ENCODE measurements around the gene WNT2.

The WNT2 gene

GRCh38 chr7:117231047-117231359, 91.9 kb downstream of the WNT2 start:
- no peaks in the 10 kb centered on the region for H3K36me3 ChIP-seq (ENCODE audit: control insufficient read depth, insufficient read depth, low read length)
- H3K9ac ChIP-seq = no peak overlapping the region
- H3K27me3 ChIP-seq (ENCODE audit: control insufficient read depth, insufficient read depth, low read length) = no peaks in the 10 kb centered on the region
- H3K4me2 ChIP-seq (ENCODE audit: low read length) = no peak overlapping the region
- no peak overlapping the region for H3K4me3 ChIP-seq (ENCODE audit: low read depth, low read length)
- no peaks in the 10 kb centered on the region for H3K79me2 ChIP-seq
- no peak for TF ChIP-seq CTCF (IDR thresholded peaks at IDR 0.05)
- H3K27ac ChIP-seq = no peak overlapping the region
- H2AFZ ChIP-seq = no peak overlapping the region
- H3K9me3 ChIP-seq (ENCODE audit: control insufficient read depth, low read length) = no peaks in the 10 kb centered on the region
- H3K4me1 ChIP-seq = no peaks in the 10 kb centered on the region

GRCh38 chr7:117230276-117231046, 92.4 kb downstream of the WNT2 start:
- Histone ChIP-seq H3K27ac (no peak overlapping the region), H3K9me3 (ENCODE audit: control insufficient read depth, low read length) (no peaks in the 10 kb centered on the region), H3K79me2 (no peaks in the 10 kb centered on the region), H3K27me3 (ENCODE audit: control insufficient read depth, insufficient read depth, low read length) (no peaks in the 10 kb centered on the region), H3K4me1 (no peaks in the 10 kb centered on the region), H3K9ac (no peak overlapping the region), H3K36me3 (ENCODE audit: control insufficient read depth, insufficient read depth, low read length) (no peaks in the 10 kb centered on the region), H3K4me2 (ENCODE audit: low read length) (no peak overlapping the region), H2AFZ (no peak overlapping the region), H3K4me3 (ENCODE audit: low read depth, low read length) (no peak overlapping the region)
- TF ChIP-seq CTCF (IDR thresholded peaks at IDR 0.05) = no peak

GRCh38 chr7:117229350-117229749, 93.5 kb downstream of the WNT2 start:
- H3K27me3 ChIP-seq (ENCODE audit: control insufficient read depth, insufficient read depth, low read length) = no peaks in the 10 kb centered on the region
- H3K79me2 ChIP-seq = no peaks in the 10 kb centered on the region
- H3K36me3 ChIP-seq (ENCODE audit: control insufficient read depth, insufficient read depth, low read length) = no peaks in the 10 kb centered on the region
- H2AFZ ChIP-seq = no peak overlapping the region
- no peak overlapping the region for H3K4me2 ChIP-seq (ENCODE audit: low read length)
- no peak for TF ChIP-seq CTCF (IDR thresholded peaks at IDR 0.05)
- H3K4me3 ChIP-seq (ENCODE audit: low read depth, low read length) = no peak overlapping the region
- H3K9ac ChIP-seq = no peak overlapping the region
- H3K4me1 ChIP-seq = no peaks in the 10 kb centered on the region
- no peak overlapping the region for H3K27ac ChIP-seq
- H3K9me3 ChIP-seq (ENCODE audit: control insufficient read depth, low read length) = no peaks in the 10 kb centered on the region

- no peak for TF ChIP-seq CTCF (IDR thresholded peaks at IDR 0.05)
These were observed 95.8 kb downstream of the WNT2 start for GRCh38 chr7:117227091-117227490.

GRCh38 chr7:117225536-117225935, 97.3 kb downstream of the WNT2 start:
- no peaks in the 10 kb centered on the region for H3K9me3 ChIP-seq (ENCODE audit: control insufficient read depth, low read length)
- H3K27ac ChIP-seq = no peak overlapping the region
- H3K79me2 ChIP-seq = no peaks in the 10 kb centered on the region
- no peak overlapping the region for H2AFZ ChIP-seq
- no peak overlapping the region for H3K4me3 ChIP-seq (ENCODE audit: low read depth, low read length)
- H3K27me3 ChIP-seq (ENCODE audit: control insufficient read depth, insufficient read depth, low read length) = no peaks in the 10 kb centered on the region
- no peaks in the 10 kb centered on the region for H3K36me3 ChIP-seq (ENCODE audit: control insufficient read depth, insufficient read depth, low read length)
- no peak overlapping the region for H3K9ac ChIP-seq
- TF ChIP-seq CTCF (IDR thresholded peaks at IDR 0.05) = no peak
- H3K4me1 ChIP-seq = no peaks in the 10 kb centered on the region
- no peak overlapping the region for H3K4me2 ChIP-seq (ENCODE audit: low read length)

More at GRCh38 chr7:117227091-117227490, 95.8 kb downstream of the WNT2 start:
- no peaks in the 10 kb centered on the region for H3K4me1 ChIP-seq
- H3K27me3 ChIP-seq (ENCODE audit: control insufficient read depth, insufficient read depth, low read length) = no peaks in the 10 kb centered on the region
- no peak overlapping the region for H3K9ac ChIP-seq
- H3K79me2 ChIP-seq = no peaks in the 10 kb centered on the region
- H3K27ac ChIP-seq = no peak overlapping the region
- no peak overlapping the region for H3K4me3 ChIP-seq (ENCODE audit: low read depth, low read length)
- H3K36me3 ChIP-seq (ENCODE audit: control insufficient read depth, insufficient read depth, low read length) = no peaks in the 10 kb centered on the region
- no peak overlapping the region for H3K4me2 ChIP-seq (ENCODE audit: low read length)
- no peaks in the 10 kb centered on the region for H3K9me3 ChIP-seq (ENCODE audit: control insufficient read depth, low read length)
- no peak overlapping the region for H2AFZ ChIP-seq
